Colonic mucosa (tissue), 4 donors: Measurements from ENCODE around the gene AUH. TPM values are rescaled to one million over a fixed set of nuclear protein-coding genes. Genes with fewer than 3 reads are reported as not detected.
A peak's percentile ranks its signal among the peaks of the same experiment; 100 is the strongest.

Experiments used
- DNase-seq: peaks from one replicate; pipeline ENCODE4 v3.0.0-alpha.2; 2020
- H3K27ac ChIP-seq: fragments of 200-600 bp; one replicate; pipeline ENCODE4 v1.8.0; 2021
- H3K27me3 ChIP-seq: fragments of 200-600 bp; one replicate; pipeline ENCODE4 v1.8.0; 2021
- H3K36me3 ChIP-seq: fragments of 200-600 bp; one replicate; pipeline ENCODE4 v1.8.0; 2021
- H3K4me1 ChIP-seq: fragments of 200-600 bp; one replicate; pipeline ENCODE4 v1.8.0; 2021; ENCODE audit warnings: mild to moderate bottlenecking
- H3K4me3 ChIP-seq: fragments of 200-600 bp; one replicate; pipeline ENCODE4 v1.8.0; 2021
- H3K9ac ChIP-seq, 2 donors: one replicate each; pipeline ENCODE4 v1.7.0; 2013; ENCODE audit warnings: control low read depth in 2 of 2, low read depth in 2 of 2, low read length in 2 of 2
- H3K9me3 ChIP-seq: fragments of 200-600 bp; one replicate; pipeline ENCODE4 v1.8.0; 2021
- CTCF ChIP-seq: fragments of 200-600 bp; IDR thresholded peaks from one replicate; pipeline ENCODE4 v1.8.0; 2022; ENCODE audit warnings: antibody characterized with exemption, mild to moderate bottlenecking
- intact Hi-C: fragments of 100-400 bp; cut with DNase I; formaldehyde crosslinking; loops from one replicate; pipeline ENCODE4 v1.14.1; 2022
- total RNA-seq, 2 donors: library from RNA; stranded (reverse); fragmentation: NEBNext Ultra II Directional in 1 of 2; extraction: Animal tissue kit (Norgen Biotek cat#: 25700) in 1 of 2; gene quantifications; one replicate each; pipeline ENCODE4 v1.2.1, GENCODE V29; 2021
- donor health status: healthy.
- donor health status: DM: no; HTN: no; CAD: no.
- donor health status: DM: no; HTN: no; CAD: no.

Gene AUH
- total RNA-seq, 2 donors from 2014 or later = 21.5 to 47.6 TPM

- peak overlapping the region in 1 of 2 donors; percentile 36 for H3K9ac ChIP-seq
These were observed 165.4 kb downstream of the AUH start for GRCh38 chr9:91196103-91196950.

GRCh38 chr9:91195372-91196012 is 166.2 kb downstream of the AUH start:
- Histone ChIP-seq H3K9me3 (no peaks in the 10 kb centered on the region), H3K4me1 (peaks cover 6% of the 10 kb centered on the region), H3K9ac (peak overlapping the region in 1 of 2 donors; percentile 38), H3K27ac (no peak overlapping the region), H3K4me3 (no peak overlapping the region), H3K36me3 (no peaks in the 10 kb centered on the region), H3K27me3 (no peaks in the 10 kb centered on the region)
- DNase-seq = no peak
- intact Hi-C loops = loop anchor here (10.0 kb wide), 1 partner anchor 1881 kb away; the partner anchor contains the start of genes CKS2 and SECISBP2
- no peak for TF ChIP-seq CTCF

More at GRCh38 chr9:91196103-91196950, 165.4 kb downstream of the AUH start:
- Histone ChIP-seq H3K36me3 (no peaks in the 10 kb centered on the region), H3K9me3 (no peaks in the 10 kb centered on the region), H3K27me3 (no peaks in the 10 kb centered on the region), H3K4me3 (no peak overlapping the region), H3K27ac (peak overlapping the region; percentile 4), H3K4me1 (peaks cover 6% of the 10 kb centered on the region)
- TF ChIP-seq CTCF = no peak
- no peak for DNase-seq
- intact Hi-C loops = loop anchor here (10.0 kb wide), 1 partner anchor 1882 kb away; the partner anchor contains the start of genes CKS2 and SECISBP2

DNA sequence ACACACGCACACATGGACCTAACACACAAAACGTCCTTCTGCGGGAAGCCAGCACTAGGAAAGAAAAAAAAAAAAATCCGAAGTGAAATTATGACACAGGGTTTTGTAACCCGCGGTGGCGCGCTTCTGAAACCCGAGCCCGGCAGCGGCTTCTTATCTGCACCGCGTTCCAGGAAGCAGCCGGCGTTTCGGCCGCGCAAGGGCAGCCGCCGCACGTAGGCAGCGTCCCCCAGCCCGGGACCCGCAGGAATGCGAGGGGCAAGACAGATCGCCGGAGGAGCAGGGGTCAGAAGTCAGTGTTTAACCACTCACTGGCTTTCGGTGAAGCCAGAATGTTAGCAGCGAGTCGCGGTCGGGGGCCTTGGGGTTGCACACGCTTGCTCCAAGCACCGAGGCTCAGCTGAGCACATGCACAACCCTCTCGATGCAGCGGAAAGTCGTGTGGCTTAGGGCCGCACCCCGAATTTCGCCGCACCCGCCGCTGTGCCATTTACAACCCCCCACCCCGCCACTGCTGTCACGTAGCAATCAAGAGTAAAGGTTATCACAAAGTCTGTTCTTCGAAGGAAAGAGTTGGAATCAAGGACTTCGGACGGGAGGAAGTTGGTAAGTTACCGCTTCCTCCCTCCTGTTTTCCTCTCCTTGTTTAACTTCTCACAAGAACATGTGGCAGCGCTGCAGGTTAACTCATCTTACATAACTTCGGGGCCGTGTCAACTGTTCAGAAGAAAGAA is 167.9 kb downstream of the AUH start:
- intact Hi-C loops = loop anchor here (5.0 to 10.0 kb wide), 2 partner anchors 228 to 1879 kb away; partner anchors contain the start of genes CKS2, NFIL3 and SECISBP2
- peak; percentile 88 for DNase-seq
- Histone ChIP-seq H3K9me3 (no peaks in the 10 kb centered on the region), H3K27ac (peak overlapping the region; percentile 98), H3K9ac (peak overlapping the region; percentile 87 to 94), H3K4me1 (peaks cover 6% of the 10 kb centered on the region), H3K27me3 (no peaks in the 10 kb centered on the region), H3K4me3 (peak overlapping the region; percentile 39), H3K36me3 (no peaks in the 10 kb centered on the region)
- TF ChIP-seq CTCF = no peak

DNA sequence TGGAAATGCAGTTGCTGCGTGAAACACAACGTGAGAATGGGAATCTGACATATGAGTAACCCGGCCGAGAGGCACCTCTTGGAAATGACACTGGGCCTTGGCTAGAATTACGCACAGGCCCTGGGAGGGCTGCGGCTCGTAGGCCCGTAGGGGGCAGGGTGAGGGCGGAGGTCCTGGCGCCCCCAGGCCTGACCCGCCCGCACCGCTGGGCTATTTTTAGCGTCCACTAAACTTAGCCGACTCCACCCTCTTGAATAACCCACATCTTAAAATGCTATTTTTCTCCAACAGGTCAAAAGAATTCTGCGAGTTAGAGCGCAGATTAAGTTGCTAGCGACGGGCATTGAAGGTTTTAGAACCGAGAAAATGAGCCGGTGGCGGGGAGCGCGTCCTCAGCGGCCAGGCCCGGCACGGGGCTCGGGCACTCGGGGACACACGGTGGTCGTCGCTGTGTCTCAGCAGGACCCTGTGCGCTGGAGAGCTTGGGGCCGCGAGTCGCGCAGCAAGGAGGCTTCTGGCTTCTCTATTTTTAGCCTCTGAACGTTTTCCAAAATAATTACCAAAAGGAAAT is 168.5 kb downstream of the AUH start:
- no peaks in the 10 kb centered on the region for H3K9me3 ChIP-seq
- H3K4me1 ChIP-seq = peaks cover 6% of the 10 kb centered on the region
- peak overlapping the region; percentile 39 for H3K4me3 ChIP-seq
- H3K9ac ChIP-seq = peak overlapping the region; percentile 87 to 94
- intact Hi-C loops = loop anchor here (5.0 to 10.0 kb wide), 2 partner anchors 229 to 1878 kb away; partner anchors contain the start of genes CKS2, NFIL3 and SECISBP2
- H3K27me3 ChIP-seq = no peaks in the 10 kb centered on the region
- TF ChIP-seq CTCF = no peak
- DNase-seq = peak; percentile 78
- H3K36me3 ChIP-seq = no peaks in the 10 kb centered on the region
- peak overlapping the region; percentile 98 for H3K27ac ChIP-seq
